HG03469 (cell line): Measurements from ENCODE around the gene CSTPP1.
"Not testable (repeated sequence)": the region's sequence is repeated elsewhere in the genome, so short reads cannot be mapped to it uniquely, and the experiment has no call there.

Source experiments
- ATAC-seq: cut with Tn5 transposase; IDR thresholded peaks from one replicate; pipeline ENCODE4 v1.9.1; 2021; ENCODE audit warnings: mild to moderate bottlenecking, moderate library complexity, moderate number of reproducible peaks; ENCODE audit not compliant: unreplicated experiment

CSTPP1 gene

DNA sequence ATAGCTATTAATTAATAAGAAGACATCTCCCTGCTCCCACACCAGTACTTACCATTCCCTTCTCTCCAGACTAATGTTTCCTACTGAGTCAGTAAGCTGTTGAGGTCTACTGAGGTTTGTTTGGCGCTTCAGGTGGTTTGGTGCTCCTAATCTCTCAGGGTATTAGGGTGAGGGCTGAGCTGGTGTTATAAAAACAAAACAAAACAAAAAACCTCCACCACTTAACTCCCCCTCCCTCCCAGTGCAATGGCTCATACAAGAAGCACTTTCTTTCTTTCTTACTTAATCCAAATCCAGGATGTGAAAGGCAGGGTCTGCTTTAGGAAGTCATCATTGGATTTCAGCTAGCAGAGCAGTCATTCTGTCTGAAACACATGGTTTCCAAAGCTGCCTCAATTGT lies 15.3 kb downstream of the CSTPP1 start:
- ATAC-seq, result no peak

DNA sequence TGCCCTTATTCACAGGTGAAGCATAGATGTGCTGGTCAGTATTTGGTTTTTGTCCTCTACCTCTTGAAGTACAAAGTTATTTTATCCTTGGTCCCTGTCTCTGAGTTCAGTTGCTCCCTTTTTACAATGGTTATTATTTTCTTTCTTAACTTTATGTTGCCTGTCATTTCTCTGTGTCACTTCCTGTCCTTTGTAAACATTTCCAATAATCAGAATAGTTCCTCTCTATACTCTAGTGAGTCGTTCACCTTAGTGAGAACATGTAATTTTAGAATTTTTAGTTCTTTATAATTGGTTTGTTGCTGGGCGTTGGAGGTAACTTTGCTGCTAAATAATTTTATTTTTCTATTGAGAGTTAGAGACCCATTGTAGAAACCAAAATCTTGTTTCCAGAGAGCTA lies 16.0 kb downstream of the CSTPP1 start:
- no peak for ATAC-seq

DNA sequence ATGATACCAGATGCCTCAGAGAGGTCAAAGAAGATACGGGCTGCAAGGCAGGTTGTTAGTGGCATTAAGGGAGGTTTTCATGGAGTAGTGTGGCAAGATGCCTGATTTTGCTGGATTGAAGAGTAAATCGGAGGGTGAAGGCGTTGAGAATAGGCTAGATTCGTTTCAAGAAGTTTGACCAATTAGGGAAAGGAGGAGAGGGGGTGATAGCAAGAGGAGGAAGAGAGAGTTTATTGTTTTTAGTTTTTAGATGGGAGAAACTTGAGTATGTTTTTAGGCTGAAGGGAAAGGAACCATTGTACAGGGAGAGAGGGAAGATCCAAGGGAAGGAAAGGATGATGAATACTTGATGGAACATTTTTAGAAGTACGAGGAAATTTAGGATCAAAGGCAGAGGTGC lies 16.5 kb downstream of the CSTPP1 start:
- ATAC-seq, result no peak

GRCh38 chr11:46958777-46959176 lies 22.2 kb downstream of the CSTPP1 start:
- ATAC-seq, result no peak

- ATAC-seq, result no peak
Measured at GRCh38 chr11:46961041-46961440, 24.5 kb downstream of the CSTPP1 start.

DNA sequence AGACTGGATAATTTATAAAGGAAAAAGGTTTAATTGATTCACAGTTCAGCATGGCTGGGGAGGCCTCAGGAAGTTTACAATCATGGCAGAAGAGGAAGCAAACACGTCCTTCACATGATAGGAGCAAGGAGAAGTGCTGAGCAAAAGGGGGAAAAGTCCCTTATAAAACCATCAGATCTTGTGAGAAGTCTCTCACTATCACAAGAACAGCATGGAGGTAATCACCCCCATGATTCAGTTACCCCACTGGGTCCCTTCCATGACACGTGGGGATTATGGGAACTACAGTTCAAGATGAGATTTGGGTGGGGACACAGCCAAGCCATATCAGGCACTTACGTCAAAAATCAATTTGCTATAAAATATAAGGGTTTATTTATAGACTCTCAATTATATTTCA lies 25.3 kb downstream of the CSTPP1 start:
- ATAC-seq, result not testable (repeated sequence)

GRCh38 chr11:46963844-46964243 lies 27.3 kb downstream of the CSTPP1 start:
- ATAC-seq, result no peak

- ATAC-seq, result no peak
Measured at GRCh38 chr11:46966773-46967172, 30.2 kb downstream of the CSTPP1 start.

DNA sequence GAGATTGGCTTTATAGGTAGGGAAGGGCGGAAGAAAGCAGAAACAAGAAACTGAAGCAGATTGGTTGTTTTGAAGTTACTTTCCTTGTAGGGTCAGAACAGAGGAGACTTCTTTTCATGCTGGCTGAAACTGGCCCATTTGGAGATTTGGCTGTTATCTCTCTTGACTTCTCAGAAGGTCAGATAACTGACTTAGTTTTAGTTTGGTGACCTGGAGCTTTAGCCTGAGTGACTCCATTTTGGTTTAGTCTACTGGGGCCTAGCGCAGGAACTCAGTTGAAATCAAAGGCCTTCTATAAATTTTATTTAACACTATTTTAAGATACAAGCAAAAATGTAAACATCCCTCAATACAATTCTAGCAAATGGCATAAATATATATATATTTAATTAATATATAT lies 31.4 kb downstream of the CSTPP1 start:
- ATAC-seq, result no peak

GRCh38 chr11:46969379-46969778 lies 32.8 kb downstream of the CSTPP1 start:
- no peak for ATAC-seq

GRCh38 chr11:46970913-46971625 lies 34.5 kb downstream of the CSTPP1 start:
- no peak for ATAC-seq

DNA sequence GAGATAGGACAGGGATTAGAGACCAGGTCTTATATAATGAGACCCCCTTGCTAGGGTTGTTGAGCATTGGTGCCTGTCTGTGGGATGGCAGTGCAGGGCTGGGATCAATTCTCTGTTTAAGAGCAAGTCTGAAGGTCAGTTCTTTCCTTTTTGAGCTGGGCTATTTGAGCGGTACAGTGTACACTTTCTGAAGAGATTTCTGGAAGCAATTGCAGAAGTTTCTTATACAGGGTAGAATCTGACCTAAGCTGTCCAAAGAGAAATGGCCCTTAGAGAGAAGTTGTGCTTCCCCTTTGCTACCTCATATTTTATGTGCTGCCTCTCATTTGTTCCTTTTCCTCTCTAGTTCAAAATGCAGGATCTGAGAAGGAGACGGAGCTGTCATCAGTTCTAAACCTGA lies 35.8 kb downstream of the CSTPP1 start:
- ATAC-seq, result no peak

DNA sequence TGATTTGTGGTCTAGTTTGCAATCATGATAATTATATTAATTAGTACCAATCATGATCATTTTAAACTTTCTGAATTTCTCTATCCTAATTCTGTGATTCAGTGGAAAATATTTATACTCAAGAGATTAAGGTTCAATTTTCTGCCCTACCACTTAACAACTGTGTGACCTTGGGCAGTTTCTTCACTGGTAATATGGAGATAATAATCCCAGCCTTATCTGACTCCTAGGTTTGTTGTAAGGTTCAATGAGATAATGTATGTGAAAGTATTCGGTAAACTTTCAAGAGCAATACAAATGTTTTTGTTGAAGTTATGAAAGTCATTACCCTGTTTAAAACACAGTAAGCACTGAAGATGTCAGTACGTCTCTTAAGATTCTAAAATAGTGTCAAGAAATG lies 36.3 kb downstream of the CSTPP1 start:
- no peak for ATAC-seq

DNA sequence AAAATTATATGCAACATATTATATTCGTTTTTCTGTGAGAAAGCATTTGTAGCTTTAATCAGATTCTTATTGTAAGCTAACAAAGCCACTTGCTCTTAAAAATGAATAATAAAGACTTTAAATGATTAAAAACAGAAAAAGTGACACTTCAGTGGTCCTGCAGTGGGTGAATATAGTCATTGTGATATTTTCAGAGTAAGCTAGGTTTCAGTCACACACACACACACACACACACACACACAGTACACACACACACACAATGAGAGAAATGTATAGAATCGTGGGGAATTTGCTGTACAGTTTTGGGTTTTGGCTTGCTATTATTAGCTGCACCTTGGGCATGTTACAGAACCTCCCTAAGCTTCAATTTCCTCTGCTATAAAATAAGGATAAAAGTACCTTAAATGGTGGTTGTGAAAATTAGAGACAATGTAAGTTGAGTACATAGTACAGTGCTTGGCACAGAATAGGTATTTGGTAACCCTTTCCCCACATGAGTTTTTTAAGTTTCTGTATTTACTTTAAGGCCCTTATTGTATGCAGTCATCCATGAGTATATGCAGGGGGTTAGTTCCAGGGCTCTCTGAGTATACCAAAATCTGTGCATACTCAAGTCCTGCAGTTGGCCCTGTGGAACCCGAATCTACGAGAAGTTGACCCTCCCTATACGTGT lies 39.8 kb downstream of the CSTPP1 start:
- no peak for ATAC-seq

DNA sequence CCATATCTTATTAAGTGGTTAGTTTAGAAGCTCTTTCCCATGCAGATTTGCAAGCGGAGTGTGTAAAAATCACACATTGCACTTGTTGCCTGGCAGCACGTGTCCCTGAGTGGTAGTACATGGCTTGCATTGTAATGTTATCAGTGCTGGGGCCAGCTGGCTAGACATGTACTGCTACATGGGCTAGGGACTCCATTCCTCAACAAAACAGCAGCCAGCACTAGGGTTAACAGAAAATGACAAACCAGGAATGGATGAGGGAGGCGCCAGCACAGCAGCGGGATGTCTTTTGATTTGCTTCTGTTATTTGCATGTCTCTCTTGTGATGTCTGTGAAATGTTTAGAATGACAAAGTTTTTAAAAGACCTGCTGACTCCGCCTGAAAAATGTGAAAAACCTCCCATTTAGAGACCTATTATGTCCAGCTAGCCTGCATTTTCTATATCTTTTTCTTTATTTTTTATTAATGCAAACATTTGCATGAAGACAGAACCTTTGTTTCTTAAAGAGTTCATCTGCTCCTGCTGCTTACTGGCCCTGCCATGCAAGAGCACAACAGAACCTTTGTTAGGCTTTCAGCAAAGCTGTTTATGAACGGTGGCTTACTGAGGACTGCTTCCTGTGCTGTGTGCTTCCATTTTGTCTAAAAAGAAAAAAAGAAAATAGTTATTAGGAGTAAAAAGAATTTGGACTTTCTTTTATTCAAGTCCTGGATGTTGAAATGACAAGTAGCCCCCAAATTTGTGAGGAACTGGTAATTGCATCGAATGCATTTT lies 40.7 kb downstream of the CSTPP1 start:
- ATAC-seq, result no peak

- ATAC-seq, result no peak
Measured at GRCh38 chr11:46978005-46978491, 41.5 kb downstream of the CSTPP1 start.

- ATAC-seq, result no peak
Measured at GRCh38 chr11:46979358-46979757, 42.8 kb downstream of the CSTPP1 start.

GRCh38 chr11:46981436-46981835 lies 44.9 kb downstream of the CSTPP1 start:
- ATAC-seq, result no peak

- ATAC-seq, result no peak
Measured at GRCh38 chr11:46982797-46983452, 46.4 kb downstream of the CSTPP1 start.

DNA sequence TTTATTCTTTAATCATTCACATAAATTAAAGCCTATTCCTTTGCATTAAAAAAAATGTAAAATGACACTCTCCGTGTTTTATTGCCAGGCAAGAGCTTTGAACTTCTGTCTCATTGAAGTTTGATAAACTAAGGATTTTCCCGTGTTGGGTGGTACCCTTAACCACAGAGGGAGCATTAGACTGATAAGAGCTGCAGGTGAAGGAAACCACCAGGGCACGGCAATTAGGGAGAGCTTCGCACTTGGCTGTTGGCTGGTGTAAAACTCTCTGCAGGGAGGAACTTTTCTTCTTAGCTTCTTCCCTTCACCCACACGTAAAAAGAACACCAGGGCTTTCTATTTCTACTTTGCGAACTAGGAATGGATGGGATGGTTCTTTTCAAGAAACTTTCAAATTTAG lies 47.0 kb downstream of the CSTPP1 start:
- ATAC-seq, result no peak

GRCh38 chr11:46984548-46984947 lies 48.0 kb downstream of the CSTPP1 start:
- ATAC-seq, result no peak
